Activated naive CD4-positive, alpha-beta T cell treated with anti-CD3 and anti-CD28 coated beads, Interleukin-2, amount 50 U/mL, for 16 hours (primary cell): ENCODE measurements around the gene DHRSX.

Experiments used
- DNase-seq: peaks from one replicate; pipeline ENCODE4 v3.0.0-alpha.2; 2020

DHRSX gene

DNA sequence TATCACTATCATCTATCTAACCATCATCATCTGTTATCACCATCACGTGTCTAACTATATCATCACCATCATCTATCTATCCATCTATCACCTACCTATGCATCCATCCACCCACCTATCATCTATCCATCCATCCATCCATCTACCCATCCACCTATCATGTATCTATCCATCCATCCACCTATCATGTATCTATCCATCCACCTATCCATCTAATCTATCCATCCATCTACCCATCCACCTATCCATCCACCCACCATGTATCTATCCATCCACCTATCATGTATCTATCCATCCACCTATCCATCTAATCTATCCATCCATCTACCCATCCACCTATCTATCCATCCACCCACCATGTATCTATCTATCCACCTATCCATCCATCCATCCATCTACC is 316.7 kb downstream of the DHRSX start:
- no peak for DNase-seq

DNA sequence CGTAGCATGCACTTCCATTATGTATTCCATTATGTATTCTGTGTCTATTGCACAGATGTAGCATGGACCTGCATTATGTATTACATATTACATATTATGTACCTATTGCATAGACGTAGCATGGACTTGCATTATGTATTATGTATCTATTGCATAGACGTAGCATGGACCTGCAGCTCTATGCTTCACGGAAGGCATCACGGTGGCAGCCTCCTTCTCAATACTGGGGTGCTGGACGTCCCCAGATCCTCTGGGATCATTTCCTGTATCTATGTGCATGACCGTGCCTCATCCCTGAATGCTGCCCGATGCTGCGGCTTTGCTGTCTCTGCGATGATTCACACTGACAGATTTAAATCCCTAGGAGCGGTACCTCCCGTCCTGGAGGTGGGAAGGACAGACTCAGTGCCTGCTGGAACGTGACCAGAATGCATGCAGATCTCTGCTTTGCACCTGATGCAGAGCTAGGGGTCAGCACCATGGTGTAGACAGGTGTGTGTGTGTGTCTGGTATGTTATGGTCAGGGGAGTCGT is 317.5 kb downstream of the DHRSX start:
- no peak for DNase-seq

DNA sequence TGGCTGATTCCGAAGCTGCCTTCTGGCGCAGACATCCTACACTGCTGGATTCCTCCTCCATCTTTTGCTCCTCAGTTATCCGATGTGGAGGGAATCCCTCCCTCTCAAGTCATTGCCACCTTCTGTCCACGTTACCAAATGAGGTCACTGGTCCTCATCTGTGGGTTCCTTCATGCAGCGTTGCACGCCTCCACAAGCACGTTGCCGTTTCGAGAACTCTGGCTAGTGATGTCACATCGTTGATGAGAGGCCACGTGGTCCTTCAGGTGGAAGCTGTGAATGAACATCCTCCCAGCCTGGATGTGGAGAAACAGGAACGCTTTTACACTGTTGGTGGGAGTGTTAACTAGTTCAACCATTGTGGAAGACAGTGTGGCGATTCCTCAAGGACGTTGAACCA is 323.2 kb downstream of the DHRSX start:
- DNase-seq, result no peak

DNA sequence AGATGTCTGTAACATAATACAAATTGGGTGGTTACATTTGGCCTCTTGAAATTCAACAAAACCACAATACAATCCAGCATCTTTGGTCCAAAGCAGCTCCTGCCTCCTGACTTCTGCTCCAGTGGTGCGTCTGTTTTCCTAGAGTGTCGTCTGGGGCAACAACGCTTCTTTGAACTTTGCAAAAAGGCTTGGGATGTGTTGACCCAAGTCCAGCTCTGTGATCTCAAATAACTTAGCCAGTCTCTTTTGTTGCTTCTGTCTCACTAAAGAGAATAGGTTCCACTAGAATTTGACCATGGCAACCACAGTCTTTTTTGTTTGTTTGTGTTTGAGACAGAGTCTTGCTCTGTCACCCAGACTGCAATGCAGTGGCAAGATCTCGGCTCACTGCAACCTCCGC is 324.0 kb downstream of the DHRSX start:
- no peak for DNase-seq

DNA sequence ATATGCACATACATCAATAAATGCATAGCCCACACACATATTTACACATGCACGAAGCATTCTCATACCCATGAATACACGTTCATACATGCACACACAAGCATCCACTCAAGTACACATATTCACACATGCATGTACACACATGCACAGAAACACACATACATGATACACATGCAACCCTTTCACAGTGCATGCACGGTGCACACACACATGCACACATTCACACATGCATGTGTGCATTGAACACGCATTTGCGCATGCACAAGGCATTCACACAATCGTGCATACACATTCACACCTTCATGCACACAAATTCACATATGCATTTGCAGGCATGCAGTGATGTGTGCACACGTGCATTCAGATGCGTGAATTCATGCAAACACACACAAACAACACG is 324.5 kb downstream of the DHRSX start:
- no peak for DNase-seq

DNA sequence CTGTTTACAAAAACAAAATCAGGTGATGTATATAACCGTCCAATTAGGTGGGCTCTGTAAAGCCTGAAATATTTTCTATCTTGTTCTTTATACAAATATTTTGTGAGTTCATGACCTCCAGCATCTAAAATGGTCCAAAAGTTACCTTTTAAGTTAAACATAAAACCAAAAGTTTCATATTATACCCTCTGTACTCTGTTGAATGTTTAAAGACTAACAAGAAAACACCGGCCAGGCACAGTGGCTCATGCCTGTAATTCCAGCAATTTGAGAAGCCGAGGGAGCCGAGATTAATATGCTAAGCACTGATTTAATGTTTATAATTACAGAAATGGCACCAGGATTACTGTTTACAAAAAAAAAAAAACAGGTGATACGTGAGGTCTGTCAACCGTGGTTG is 328.4 kb downstream of the DHRSX start:
- DNase-seq, result no peak
